Epithelial cell of proximal tubule (primary cell): ENCODE measurements around the gene MEG3. TPM values are rescaled to one million over a fixed set of nuclear protein-coding genes. Genes with fewer than 3 reads are reported as not detected.

ENCODE experiments used
- DNase-seq: peaks from one replicate; pipeline ENCODE4 v3.0.0-alpha.2; 2011; ENCODE audit warnings: low read depth
- H3K4me3 ChIP-seq: 2 replicates; pipeline ENCODE4 v1.5.1; 2011; ENCODE audit warnings: low read depth, mild to moderate bottlenecking, low read length
- total RNA-seq: library from RNA; depleted of rRNA; stranded (reverse); fragments of >200 nt; gene quantifications from 2 replicates; pipeline ENCODE4 v1.2.3, GENCODE V29; 2015
- TF ChIP-seq, protein P1 (sequence below): conservative IDR thresholded peaks from 2 replicates; pipeline ENCODE4 v1.5.1; 2012; ENCODE audit warnings: low read depth, mild to moderate bottlenecking, low read length

MEG3 gene
- total RNA-seq, 1 donor from 2014 or later = 26.0 TPM

DNA sequence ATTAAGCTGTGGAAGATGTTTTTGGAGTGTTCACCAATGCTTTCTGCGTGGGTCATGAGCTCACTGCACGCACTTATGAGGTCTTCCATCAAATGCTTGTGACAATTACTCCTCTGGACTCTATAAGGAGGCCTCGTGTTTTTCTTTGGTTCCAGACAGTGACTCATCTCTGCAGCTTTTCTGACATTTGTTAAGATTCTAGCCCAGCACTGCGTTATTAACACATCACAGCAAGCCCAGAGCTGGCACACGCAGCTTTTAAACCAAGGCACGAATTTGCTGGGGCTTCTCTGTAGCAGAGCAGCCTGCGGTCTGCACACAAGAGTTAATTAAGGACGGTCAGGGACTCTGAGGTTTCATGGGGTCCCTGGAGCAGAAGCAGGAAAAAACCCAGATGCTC lies 16.9 kb downstream of the MEG3 start:
- H3K4me3 ChIP-seq = no peak overlapping the region
- DNase-seq = no peak
- TF ChIP-seq, protein P1, sequence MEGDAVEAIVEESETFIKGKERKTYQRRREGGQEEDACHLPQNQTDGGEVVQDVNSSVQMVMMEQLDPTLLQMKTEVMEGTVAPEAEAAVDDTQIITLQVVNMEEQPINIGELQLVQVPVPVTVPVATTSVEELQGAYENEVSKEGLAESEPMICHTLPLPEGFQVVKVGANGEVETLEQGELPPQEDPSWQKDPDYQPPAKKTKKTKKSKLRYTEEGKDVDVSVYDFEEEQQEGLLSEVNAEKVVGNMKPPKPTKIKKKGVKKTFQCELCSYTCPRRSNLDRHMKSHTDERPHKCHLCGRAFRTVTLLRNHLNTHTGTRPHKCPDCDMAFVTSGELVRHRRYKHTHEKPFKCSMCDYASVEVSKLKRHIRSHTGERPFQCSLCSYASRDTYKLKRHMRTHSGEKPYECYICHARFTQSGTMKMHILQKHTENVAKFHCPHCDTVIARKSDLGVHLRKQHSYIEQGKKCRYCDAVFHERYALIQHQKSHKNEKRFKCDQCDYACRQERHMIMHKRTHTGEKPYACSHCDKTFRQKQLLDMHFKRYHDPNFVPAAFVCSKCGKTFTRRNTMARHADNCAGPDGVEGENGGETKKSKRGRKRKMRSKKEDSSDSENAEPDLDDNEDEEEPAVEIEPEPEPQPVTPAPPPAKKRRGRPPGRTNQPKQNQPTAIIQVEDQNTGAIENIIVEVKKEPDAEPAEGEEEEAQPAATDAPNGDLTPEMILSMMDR = no peak

- TF ChIP-seq, protein P1 = no peak
- no peak overlapping the region for H3K4me3 ChIP-seq
- no peak for DNase-seq
Measured at GRCh38 chr14:100844082-100844408, 18.1 kb downstream of the MEG3 start.

GRCh38 chr14:100844421-100844820 lies 18.5 kb downstream of the MEG3 start:
- no peak overlapping the region for H3K4me3 ChIP-seq
- no peak for DNase-seq
- TF ChIP-seq, protein P1 = no peak

DNA sequence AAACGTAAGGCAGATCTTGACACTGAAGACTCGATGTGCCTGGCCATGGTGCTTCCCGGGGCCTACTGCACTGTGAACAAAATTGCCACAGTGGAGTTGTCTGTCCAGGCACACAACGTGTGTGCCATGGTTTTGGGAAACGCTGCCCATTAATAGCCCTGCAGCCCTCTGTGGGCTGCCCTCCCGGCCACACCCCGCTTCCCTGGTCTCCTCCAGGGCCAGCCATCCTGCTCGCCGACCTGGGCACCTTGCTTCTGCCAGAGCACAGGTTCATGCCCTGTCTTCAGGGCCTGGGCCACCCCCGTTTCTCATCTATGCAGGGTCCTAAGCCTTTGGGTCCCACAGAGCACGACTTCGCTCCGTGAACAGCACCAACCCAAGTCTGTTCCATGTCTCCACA lies 18.9 kb downstream of the MEG3 start:
- no peak overlapping the region for H3K4me3 ChIP-seq
- TF ChIP-seq, protein P1 = no peak
- no peak for DNase-seq

GRCh38 chr14:100845341-100845740 lies 19.4 kb downstream of the MEG3 start:
- H3K4me3 ChIP-seq = no peak overlapping the region
- DNase-seq = no peak
- TF ChIP-seq, protein P1 = no peak

GRCh38 chr14:100846309-100846859 lies 20.5 kb downstream of the MEG3 start:
- TF ChIP-seq, protein P1 = no peak
- no peak for DNase-seq
- H3K4me3 ChIP-seq = no peak overlapping the region

- TF ChIP-seq, protein P1 = no peak
- DNase-seq = no peak
- no peak overlapping the region for H3K4me3 ChIP-seq
Measured at GRCh38 chr14:100849115-100849781, 23.3 kb downstream of the MEG3 start.
